CD4-positive, alpha-beta T cell treated with Interleukin-17A for 1 hour (primary cell): ENCODE measurements around the gene ZNF527.
A peak's percentile ranks its signal among the peaks of the same experiment; 100 is the strongest.
"Not testable (repeated sequence)": the region's sequence is repeated elsewhere in the genome, so short reads cannot be mapped to it uniquely, and the experiment has no call there.

ENCODE experiments used
- DNase-seq: peaks from one replicate; pipeline ENCODE4 v3.0.0-alpha.2; 2020

Gene ZNF527

GRCh38 chr19:37370880-37371661 lies at the start of gene ZNF527:
Gene ZNF527, plus strand, starts transcription at chr19:37371099. Its CDS starts 3,100 bp downstream, at chr19:37374199.
- DNase-seq: peak; percentile 98

GRCh38 chr19:37329686-37330085 lies 41.2 kb upstream of the ZNF527 start:
- DNase-seq: no peak

- DNase-seq: no peak
Measured at GRCh38 chr19:37332839-37333238, 38.1 kb upstream of the ZNF527 start.

GRCh38 chr19:37333457-37333856 lies 37.4 kb upstream of the ZNF527 start:
- no peak for DNase-seq

- DNase-seq: peak; percentile 92
Measured at GRCh38 chr19:37334179-37335071, 36.5 kb upstream of the ZNF527 start.

- no peak for DNase-seq
Measured at GRCh38 chr19:37342753-37343152, 28.1 kb upstream of the ZNF527 start.

- DNase-seq: no peak
Measured at GRCh38 chr19:37346091-37346490, 24.8 kb upstream of the ZNF527 start.

- no peak for DNase-seq
Measured at GRCh38 chr19:37348060-37348459, 22.8 kb upstream of the ZNF527 start.

- DNase-seq: no peak
Measured at GRCh38 chr19:37353968-37354367, 16.9 kb upstream of the ZNF527 start.

- no peak for DNase-seq
Measured at GRCh38 chr19:37355901-37356300, 15.0 kb upstream of the ZNF527 start.

GRCh38 chr19:37361994-37362393 lies 8.9 kb upstream of the ZNF527 start:
- DNase-seq: no peak

- DNase-seq: no peak
Measured at GRCh38 chr19:37362733-37363132, 8.2 kb upstream of the ZNF527 start.

GRCh38 chr19:37370386-37370879 lies 466 bp upstream of the ZNF527 start:
- not testable (repeated sequence) for DNase-seq

GRCh38 chr19:37389234-37389633 lies 18.3 kb downstream of the ZNF527 start:
- no peak for DNase-seq

- DNase-seq: not testable (repeated sequence)
Measured at GRCh38 chr19:37391399-37391798, 20.5 kb downstream of the ZNF527 start.

GRCh38 chr19:37401078-37401477 lies 30.2 kb downstream of the ZNF527 start:
- no peak for DNase-seq

- DNase-seq: no peak
Measured at GRCh38 chr19:37403403-37403802, 32.5 kb downstream of the ZNF527 start.

GRCh38 chr19:37406140-37406846 lies 35.4 kb downstream of the ZNF527 start:
- DNase-seq: not testable (repeated sequence)

GRCh38 chr19:37412700-37413099 lies 41.8 kb downstream of the ZNF527 start:
- DNase-seq: no peak

- DNase-seq: no peak
Measured at GRCh38 chr19:37413313-37414084, 42.6 kb downstream of the ZNF527 start.
